Thymus (tissue), 11 donors: ENCODE results near the gene WDR83. TPM values are rescaled to one million over a fixed set of nuclear protein-coding genes. Genes with fewer than 3 reads are reported as not detected.
A peak's percentile ranks its signal among the peaks of the same experiment; 100 is the strongest.

Experiments
- DNase-seq, 9 donors: peaks; one replicate each; pipeline ENCODE4 v3.0.0-alpha.2; 2013; ENCODE audit warnings: low spot score in 9 of 9, low read depth in 6 of 9, missing footprints in 1 of 9
- H3K27ac ChIP-seq, 2 donors: one replicate each; pipeline ENCODE4 v1.5.1; 2013; ENCODE audit warnings: control low read depth in 1 of 2, low read depth in 1 of 2, low read length in 1 of 2, mild to moderate bottlenecking in 1 of 2, moderate library complexity in 1 of 2
- H3K27me3 ChIP-seq, 2 donors: one replicate each; pipeline ENCODE4 v1.5.1; 2013; ENCODE audit warnings: low read length in 1 of 2; ENCODE audit not compliant: control insufficient read depth in 2 of 2, insufficient read depth in 1 of 2
- H3K36me3 ChIP-seq, 2 donors: one replicate each; pipeline ENCODE4 v1.5.1; 2013; ENCODE audit warnings: low read length in 1 of 2, mild to moderate bottlenecking in 1 of 2, moderate library complexity in 1 of 2; ENCODE audit not compliant: control insufficient read depth in 2 of 2, insufficient read depth in 2 of 2
- H3K4me1 ChIP-seq, 2 donors: one replicate each; pipeline ENCODE4 v1.5.1; 2013; ENCODE audit warnings: low read length in 2 of 2; ENCODE audit not compliant: control insufficient read depth in 2 of 2, insufficient read depth in 2 of 2
- H3K4me3 ChIP-seq, 2 donors: one replicate each; pipeline ENCODE4 v1.5.1; 2013; ENCODE audit warnings: low read length in 2 of 2, control low read depth in 1 of 2, mild to moderate bottlenecking in 1 of 2
- H3K9me3 ChIP-seq, 2 donors: one replicate each; pipeline ENCODE4 v1.5.1; 2013; ENCODE audit warnings: low read length in 1 of 2, mild to moderate bottlenecking in 1 of 2; ENCODE audit not compliant: control insufficient read depth in 2 of 2, insufficient read depth in 1 of 2
- WGBS: extraction: QIAGEN DNeasy Blood & Tissue Kit; methylation state at CpG from one replicate; pipeline ENCODE4 v1.1.7; 2013; 5-methylcytosine and 5-hydroxymethylcytosine counted together
- polyA plus RNA-seq: library from polyadenylated mRNA; stranded (reverse); fragments of 200-250 nt; gene quantifications from one replicate; pipeline ENCODE4 v1.2.3, GENCODE V29; 2013
- total RNA-seq: library from RNA; stranded (reverse); fragments of 120-200 nt; gene quantifications from one replicate; pipeline ENCODE4 v1.2.4, GENCODE V29; 2013
- donor health status: healthy.

The WDR83 gene
- total and polyA plus RNA-seq, 2 donors, result 13.2 to 19.6 TPM

DNA sequence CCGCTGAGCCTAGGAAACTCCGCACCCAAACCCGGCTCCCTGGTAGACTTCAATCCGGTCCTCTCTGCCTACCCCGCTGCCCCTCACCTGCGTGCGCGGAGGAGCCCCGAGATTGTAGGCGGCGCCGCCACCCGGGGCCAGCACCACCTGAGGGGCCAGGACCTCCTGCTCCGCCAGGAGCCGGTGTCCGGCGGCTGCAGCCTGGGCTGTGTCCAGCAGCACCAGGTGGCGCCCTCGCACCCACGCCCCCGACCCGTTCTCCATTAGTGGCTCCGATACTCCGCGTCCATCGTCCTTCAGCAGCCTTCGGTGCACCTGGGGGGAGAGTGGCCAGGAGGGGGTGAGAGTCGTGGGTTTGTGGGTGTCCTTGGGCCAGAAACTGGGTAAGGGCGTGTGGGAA is 18.5 kb upstream of the WDR83 start:
- Histone ChIP-seq H3K4me1 (peaks cover 0 to 7% of the 10 kb centered on the region in 2 donors), H3K4me3 (no peak overlapping the region), H3K9me3 (peaks cover 0 to 12% of the 10 kb centered on the region in 2 donors), H3K27ac (no peak overlapping the region), H3K27me3 (peaks cover 0 to 8% of the 10 kb centered on the region in 2 donors), H3K36me3 (peaks cover 2 to 20% of the 10 kb centered on the region in 2 donors)
- WGBS, result 70% methylated on average over 29 of the region's 29 CpGs
- no peak for DNase-seq

DNA sequence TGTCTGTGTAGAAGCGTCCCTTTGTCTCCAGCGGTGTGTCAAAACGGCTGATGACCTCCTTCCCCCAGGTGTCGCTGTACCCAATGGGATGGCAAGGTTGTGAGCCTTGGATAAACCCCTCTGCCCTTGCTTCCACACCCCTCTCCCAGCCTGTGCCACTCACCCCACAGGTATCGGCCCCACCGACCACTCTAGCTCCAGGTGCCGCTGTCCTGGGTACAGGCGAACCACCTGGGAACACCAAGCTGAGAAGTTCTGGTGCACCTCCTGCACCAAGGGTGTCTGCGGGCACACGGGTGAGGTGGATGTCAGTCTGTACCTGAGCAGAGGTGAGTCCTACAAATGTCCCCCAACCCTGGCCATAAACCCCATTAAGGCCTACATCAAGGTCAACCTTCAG is 16.7 kb upstream of the WDR83 start:
- peaks cover 8 to 19% of the 10 kb centered on the region in 2 donors for H3K36me3 ChIP-seq
- 98% methylated on average over 10 of the region's 10 CpGs for WGBS
- H3K9me3 ChIP-seq, result peaks cover 0 to 12% of the 10 kb centered on the region in 2 donors
- peaks cover 0 to 8% of the 10 kb centered on the region in 2 donors for H3K27me3 ChIP-seq
- peaks cover 0 to 7% of the 10 kb centered on the region in 2 donors for H3K4me1 ChIP-seq
- DNase-seq, result no peak
- no peak overlapping the region for H3K4me3 ChIP-seq
- H3K27ac ChIP-seq, result no peak overlapping the region

DNA sequence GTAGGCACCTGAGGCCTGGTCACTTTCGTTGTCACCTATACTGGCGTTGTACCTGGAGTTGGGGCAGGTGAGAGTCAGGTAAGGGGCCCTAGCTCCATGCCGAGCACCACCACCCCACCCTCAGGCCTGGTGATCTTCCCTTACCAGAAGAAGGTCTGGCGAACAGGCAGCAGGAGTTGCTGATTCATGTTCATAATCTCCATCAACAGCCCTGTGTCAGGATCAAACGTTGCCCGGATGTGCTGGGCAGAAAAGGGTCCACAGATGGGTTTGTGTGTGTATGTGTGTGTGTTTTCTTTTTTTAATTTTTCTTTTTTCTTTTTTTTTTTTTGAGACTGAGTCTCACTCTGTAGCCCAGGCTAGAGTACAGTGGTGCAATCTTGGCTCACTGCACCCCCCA is 14.4 kb upstream of the WDR83 start:
- no peak for DNase-seq
- H3K27me3 ChIP-seq, result peaks cover 0 to 8% of the 10 kb centered on the region in 2 donors
- H3K36me3 ChIP-seq, result peaks cover 28 to 36% of the 10 kb centered on the region in 2 donors
- peaks cover 0 to 7% of the 10 kb centered on the region in 2 donors for H3K4me1 ChIP-seq
- peaks cover 0 to 10% of the 10 kb centered on the region in 2 donors for H3K9me3 ChIP-seq
- H3K27ac ChIP-seq, result no peak overlapping the region
- 98% methylated on average over 6 of the region's 6 CpGs for WGBS
- no peak overlapping the region for H3K4me3 ChIP-seq

DNA sequence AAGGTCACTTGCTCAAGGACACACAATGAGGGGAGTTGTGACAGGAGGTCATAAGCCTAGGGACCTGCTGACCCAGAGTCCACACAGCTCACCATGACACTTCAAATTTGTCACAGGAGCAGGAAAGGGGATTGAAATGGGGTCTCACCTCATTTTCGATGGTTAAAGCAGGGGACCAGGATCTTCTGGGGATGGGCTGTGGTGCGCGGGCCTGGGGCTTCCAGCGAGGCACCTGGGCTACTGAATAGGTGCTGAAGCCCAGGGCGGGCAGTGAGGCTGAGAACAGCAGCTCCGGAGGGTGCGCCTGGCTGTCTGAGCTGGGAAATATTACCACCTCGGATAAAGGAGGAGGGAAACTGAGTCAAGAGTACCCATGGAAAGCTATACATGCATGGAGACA is 11.1 kb upstream of the WDR83 start:
- over 99% methylated on average over 8 of the region's 8 CpGs for WGBS
- no peak for DNase-seq
- Histone ChIP-seq H3K9me3 (peaks cover 0 to 4% of the 10 kb centered on the region in 2 donors), H3K27ac (no peak overlapping the region), H3K4me3 (no peak overlapping the region), H3K4me1 (no peaks in the 10 kb centered on the region), H3K36me3 (peaks cover 43 to 50% of the 10 kb centered on the region in 2 donors), H3K27me3 (no peaks in the 10 kb centered on the region)

DNA sequence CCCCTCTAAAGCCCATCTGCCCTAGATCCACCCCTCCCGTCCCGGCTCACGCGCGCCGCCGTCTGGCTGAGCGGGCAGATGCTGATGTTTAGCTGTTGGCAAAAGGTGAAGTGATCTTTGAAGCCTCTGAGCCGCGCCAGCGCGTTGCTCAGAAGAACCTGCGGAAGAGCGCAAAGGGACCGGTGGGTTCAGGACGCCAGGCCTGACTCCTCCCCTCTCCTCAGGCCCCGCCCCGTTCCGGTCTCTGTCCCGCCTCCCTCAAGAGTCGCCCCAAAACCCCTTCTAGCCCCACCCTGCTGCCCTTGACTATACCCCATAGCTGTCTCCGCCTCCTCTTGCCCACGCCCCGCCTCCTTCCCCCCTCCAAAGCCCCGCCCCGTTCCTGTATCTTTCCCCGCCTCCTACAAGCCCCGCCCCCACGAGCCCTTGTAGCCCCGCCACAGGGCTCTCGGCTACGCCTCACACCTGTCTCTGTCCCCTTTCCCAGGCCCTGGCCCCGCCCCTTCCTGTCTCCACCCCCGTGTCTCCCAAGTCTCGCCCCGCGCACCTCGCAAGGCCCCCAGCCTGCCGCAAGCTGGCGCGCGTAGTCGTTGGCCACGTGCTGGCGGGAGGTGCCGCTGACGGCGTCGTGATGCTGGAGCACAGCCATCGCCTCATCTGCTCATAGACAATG is 9.6 kb upstream of the WDR83 start:
- DNase-seq, result no peak
- H3K27ac ChIP-seq, result no peak overlapping the region
- H3K4me1 ChIP-seq, result no peaks in the 10 kb centered on the region
- peaks cover 54 to 55% of the 10 kb centered on the region in 2 donors for H3K36me3 ChIP-seq
- no peaks in the 10 kb centered on the region for H3K27me3 ChIP-seq
- H3K9me3 ChIP-seq, result peaks cover 0 to 4% of the 10 kb centered on the region in 2 donors
- WGBS, result 97% methylated on average over 50 of the region's 50 CpGs
- no peak overlapping the region for H3K4me3 ChIP-seq

DNA sequence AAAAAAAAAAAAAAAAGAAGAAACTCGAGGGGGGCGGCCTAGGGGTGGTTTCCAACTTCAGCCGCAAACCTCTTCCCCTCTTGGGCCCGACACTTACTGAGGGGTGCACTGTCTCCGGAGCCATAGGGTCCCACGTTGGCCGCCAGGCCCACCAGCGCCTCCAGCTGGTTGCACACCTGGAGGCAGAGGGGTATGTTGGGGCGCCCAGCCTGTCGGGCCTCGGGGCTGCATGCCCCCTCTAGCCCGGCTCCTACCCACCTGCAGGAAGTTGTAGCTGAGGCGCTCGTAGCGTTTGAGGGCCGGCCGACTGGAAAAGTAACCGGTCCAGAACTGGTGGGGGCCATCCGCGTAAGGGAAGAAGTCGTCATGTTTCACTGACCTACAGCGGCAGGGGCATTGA is 8.6 kb upstream of the WDR83 start:
- no peak for DNase-seq
- Histone ChIP-seq H3K4me1 (no peaks in the 10 kb centered on the region), H3K4me3 (no peak overlapping the region), H3K9me3 (peaks cover 0 to 4% of the 10 kb centered on the region in 2 donors), H3K36me3 (peaks cover 59 to 61% of the 10 kb centered on the region in 2 donors), H3K27ac (no peak overlapping the region), H3K27me3 (no peaks in the 10 kb centered on the region)
- WGBS, result 97% methylated on average over 22 of the region's 22 CpGs

DNA sequence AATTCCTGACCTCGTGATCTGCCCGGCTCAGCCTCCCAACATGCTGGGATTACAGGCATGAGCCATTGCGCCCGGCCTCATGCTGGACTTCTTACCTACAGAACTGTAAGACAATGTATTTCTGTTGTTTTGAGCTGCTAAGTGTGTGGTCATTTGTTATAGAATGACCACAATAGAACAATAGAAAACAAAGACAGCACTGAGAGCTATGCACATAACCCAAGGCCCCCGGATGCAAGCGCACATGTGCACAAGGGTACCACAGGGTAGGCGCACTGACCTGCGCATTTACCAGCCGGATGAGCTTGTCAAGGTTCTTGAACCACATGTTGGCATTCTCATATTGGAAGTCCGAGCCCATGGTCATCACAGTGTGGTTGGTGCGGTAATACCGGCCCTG is 5.6 kb upstream of the WDR83 start:
- peaks cover 0 to 4% of the 10 kb centered on the region in 2 donors for H3K9me3 ChIP-seq
- H3K4me1 ChIP-seq, result peaks cover 5 to 15% of the 10 kb centered on the region in 2 donors
- no peak overlapping the region for H3K27ac ChIP-seq
- 98% methylated on average over 12 of the region's 12 CpGs for WGBS
- H3K27me3 ChIP-seq, result no peaks in the 10 kb centered on the region
- H3K36me3 ChIP-seq, result peaks cover 53 to 69% of the 10 kb centered on the region in 2 donors
- no peak for DNase-seq
- no peak overlapping the region for H3K4me3 ChIP-seq

- H3K4me3 ChIP-seq, result no peak overlapping the region
- WGBS, result 85% methylated on average over 29 of the region's 29 CpGs
- H3K4me1 ChIP-seq, result peaks cover 17 to 41% of the 10 kb centered on the region in 2 donors
- no peaks in the 10 kb centered on the region for H3K9me3 ChIP-seq
- peaks cover 34 to 49% of the 10 kb centered on the region in 2 donors for H3K36me3 ChIP-seq
- peak overlapping the region in 1 of 2 donors; percentile 47 for H3K27ac ChIP-seq
- H3K27me3 ChIP-seq, result no peaks in the 10 kb centered on the region
- DNase-seq, result peak in 1 of 9 donors; percentile 33
These were observed 2.0 kb upstream of the WDR83 start for GRCh38 chr19:12664406-12665280.

DNA sequence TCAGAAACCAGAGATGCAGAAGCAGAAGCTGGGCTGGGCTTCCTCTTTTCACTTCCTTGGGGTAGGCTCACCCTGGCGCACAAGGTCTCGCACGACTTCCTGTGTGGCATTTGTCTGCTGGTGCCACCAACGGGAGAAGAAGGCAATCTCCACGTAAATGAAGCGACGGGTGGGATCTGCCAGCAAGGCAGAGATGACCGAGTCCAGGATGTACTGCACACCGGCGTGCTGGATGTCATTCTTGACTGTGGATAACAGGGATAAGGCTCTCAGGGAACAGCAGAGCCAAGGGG is 1.4 kb upstream of the WDR83 start:
- DNase-seq, result peak in 2 of 9 donors; percentile 33 to 61
- Histone ChIP-seq H3K4me3 (peak overlapping the region; percentile 88 to 94), H3K27me3 (no peaks in the 10 kb centered on the region), H3K36me3 (peaks cover 30 to 45% of the 10 kb centered on the region in 2 donors), H3K9me3 (no peaks in the 10 kb centered on the region), H3K4me1 (peaks cover 20 to 45% of the 10 kb centered on the region in 2 donors), H3K27ac (peak overlapping the region in 1 of 2 donors; percentile 43)
- 12% methylated on average over 10 of the region's 10 CpGs for WGBS
